ENCODE data around the gene RPS6KA2. TPM values are rescaled to one million over a fixed set of nuclear protein-coding genes. Genes with fewer than 3 reads are reported as not detected.

RPS6KA2 gene
- total RNA-seq, 3 donors from 2014 or later, result 23.7 to 124 (median 56.4) TPM

- no peaks in the 10 kb centered on the region for H3K4me1 ChIP-seq
- intact Hi-C loops (cut with DNase I; ENCODE audit: low total_unique reads), result loop anchor here (10.0 kb wide), 1 partner anchor 742 kb away; no protein-coding TSS in a partner anchor
- H3K27me3 ChIP-seq, result no peaks in the 10 kb centered on the region
- no peak for DNase-seq (ENCODE audit: low spot score in 2 of 2)
- H3K27ac ChIP-seq, result no peak overlapping the region
- no peak overlapping the region for H3K4me3 ChIP-seq
- H3K9me3 ChIP-seq, result no peaks in the 10 kb centered on the region
- no peaks in the 10 kb centered on the region for H3K36me3 ChIP-seq
- TF ChIP-seq POLR2AphosphoS5 (IDR thresholded peaks at IDR 0.05), result no peak
Measured at GRCh38 chr6:166417285-166417691, 209.8 kb downstream of the RPS6KA2 start.

- Histone ChIP-seq H3K27ac (no peak overlapping the region), H3K4me3 (no peak overlapping the region), H3K9me3 (no peaks in the 10 kb centered on the region), H3K27me3 (no peaks in the 10 kb centered on the region), H3K4me1 (no peaks in the 10 kb centered on the region), H3K36me3 (no peaks in the 10 kb centered on the region)
- TF ChIP-seq POLR2AphosphoS5 (IDR thresholded peaks at IDR 0.05), result no peak
- TF ChIP-seq POLR2A (IDR thresholded peaks at IDR 0.05), result no peak
- TF ChIP-seq CTCF (IDR thresholded peaks at IDR 0.05), result no peak
- intact Hi-C loops (cut with DNase I; ENCODE audit: low total_unique reads), result loop anchor here (10.0 kb wide), 1 partner anchor 741 kb away; no protein-coding TSS in a partner anchor
- DNase-seq (ENCODE audit: low spot score in 2 of 2), result no peak
Measured at GRCh38 chr6:166415833-166416347, 211.2 kb downstream of the RPS6KA2 start.

GRCh38 chr6:166415306-166415705 is 211.7 kb downstream of the RPS6KA2 start:
- H3K9me3 ChIP-seq, result no peaks in the 10 kb centered on the region
- H3K27ac ChIP-seq, result no peak overlapping the region
- intact Hi-C loops (cut with DNase I; ENCODE audit: low total_unique reads), result loop anchor here (10.0 kb wide), 1 partner anchor 741 kb away; no protein-coding TSS in a partner anchor
- TF ChIP-seq CTCF (IDR thresholded peaks at IDR 0.05) (no peak), POLR2A (IDR thresholded peaks at IDR 0.05) (no peak), POLR2AphosphoS5 (IDR thresholded peaks at IDR 0.05) (no peak)
- DNase-seq (ENCODE audit: low spot score in 2 of 2), result no peak
- H3K36me3 ChIP-seq, result no peaks in the 10 kb centered on the region
- no peaks in the 10 kb centered on the region for H3K27me3 ChIP-seq
- no peaks in the 10 kb centered on the region for H3K4me1 ChIP-seq
- H3K4me3 ChIP-seq, result no peak overlapping the region

GRCh38 chr6:166413491-166413951 is 213.5 kb downstream of the RPS6KA2 start:
- no peak for DNase-seq (ENCODE audit: low spot score in 2 of 2)
- TF ChIP-seq POLR2AphosphoS5 (IDR thresholded peaks at IDR 0.05), result no peak
- no peak for TF ChIP-seq POLR2A (IDR thresholded peaks at IDR 0.05)
- TF ChIP-seq CTCF (IDR thresholded peaks at IDR 0.05), result no peak
- Histone ChIP-seq H3K27me3 (no peaks in the 10 kb centered on the region), H3K27ac (no peak overlapping the region), H3K4me3 (no peak overlapping the region), H3K36me3 (no peaks in the 10 kb centered on the region), H3K9me3 (no peaks in the 10 kb centered on the region), H3K4me1 (no peaks in the 10 kb centered on the region)
- intact Hi-C loops (cut with DNase I; ENCODE audit: low total_unique reads), result loop anchor here (10.0 kb wide), 1 partner anchor 739 kb away; no protein-coding TSS in a partner anchor

- Histone ChIP-seq H3K36me3 (no peaks in the 10 kb centered on the region), H3K9me3 (no peaks in the 10 kb centered on the region), H3K27me3 (no peaks in the 10 kb centered on the region), H3K4me1 (no peaks in the 10 kb centered on the region), H3K27ac (no peak overlapping the region), H3K4me3 (no peak overlapping the region)
- intact Hi-C loops (cut with DNase I; ENCODE audit: low total_unique reads), result loop anchor here (10.0 kb wide), 1 partner anchor 738 kb away; no protein-coding TSS in a partner anchor
- TF ChIP-seq CTCF (IDR thresholded peaks at IDR 0.05) (no peak), POLR2A (IDR thresholded peaks at IDR 0.05) (no peak), POLR2AphosphoS5 (IDR thresholded peaks at IDR 0.05) (no peak)
- DNase-seq (ENCODE audit: low spot score in 2 of 2), result no peak
Measured at GRCh38 chr6:166412911-166413384, 214.1 kb downstream of the RPS6KA2 start.

Measured in breast epithelium (tissue), 4 donors.